ENCODE measurements around the gene ZNF598.

ZNF598 gene

GRCh38 chr16:2006317-2006716 is 3.3 kb downstream of the ZNF598 start:
- no peak for DNase-seq (ENCODE audit: low spot score)

GRCh38 chr16:2005646-2006045 is 4.0 kb downstream of the ZNF598 start:
- no peak for DNase-seq (ENCODE audit: low spot score)

- no peak for DNase-seq (ENCODE audit: low spot score)
Measured at GRCh38 chr16:2004795-2005517, 4.7 kb downstream of the ZNF598 start.

GRCh38 chr16:2003827-2004641 is 5.6 kb downstream of the ZNF598 start:
- peak; percentile 99 for DNase-seq (ENCODE audit: low spot score)

GRCh38 chr16:2003231-2003826 is 6.3 kb downstream of the ZNF598 start:
- DNase-seq (ENCODE audit: low spot score), result no peak

GRCh38 chr16:2002406-2003230 is 7.0 kb downstream of the ZNF598 start:
- DNase-seq (ENCODE audit: low spot score), result no peak

- DNase-seq (ENCODE audit: low spot score), result no peak
Measured at GRCh38 chr16:2001456-2002355, 7.9 kb downstream of the ZNF598 start.

- DNase-seq (ENCODE audit: low spot score), result no peak
Measured at GRCh38 chr16:2001035-2001434, 8.6 kb downstream of the ZNF598 start.

GRCh38 chr16:1999866-2000514 is 9.6 kb downstream of the ZNF598 start:
- no peak for DNase-seq (ENCODE audit: low spot score)

- no peak for DNase-seq (ENCODE audit: low spot score)
Measured at GRCh38 chr16:1998852-1999801, 10.5 kb downstream of the ZNF598 start.

GRCh38 chr16:1998360-1998835 is 11.2 kb downstream of the ZNF598 start:
- no peak for DNase-seq (ENCODE audit: low spot score)

GRCh38 chr16:1997494-1998359 is 11.9 kb downstream of the ZNF598 start:
- no peak for DNase-seq (ENCODE audit: low spot score)

GRCh38 chr16:1993731-1994131 is 15.9 kb downstream of the ZNF598 start:
- DNase-seq (ENCODE audit: low spot score), result no peak

- DNase-seq (ENCODE audit: low spot score), result peak; percentile 85
Measured at GRCh38 chr16:1992704-1993317, 16.8 kb downstream of the ZNF598 start.

GRCh38 chr16:1991948-1992703 is 17.5 kb downstream of the ZNF598 start:
- DNase-seq (ENCODE audit: low spot score), result peak; percentile 98

- no peak for DNase-seq (ENCODE audit: low spot score)
Measured at GRCh38 chr16:1991588-1991947, 18.1 kb downstream of the ZNF598 start.

GRCh38 chr16:1991135-1991551 is 18.5 kb downstream of the ZNF598 start:
- DNase-seq (ENCODE audit: low spot score), result no peak
